ENCODE measurements around the gene SHC2.

The SHC2 gene

GRCh38 chr19:468587-469256, 7.9 kb upstream of the SHC2 start:
- no peaks in the 10 kb centered on the region for H3K4me1 Mint-ChIP-seq (ENCODE audit: low read depth)
- H3K27ac Mint-ChIP-seq: no peak overlapping the region
- peaks cover 23% of the 10 kb centered on the region for H3K9me3 Mint-ChIP-seq
- intact Hi-C loops (cut with micrococcal nuclease): no loop called here
- H3K36me3 Mint-ChIP-seq (ENCODE audit: low read depth): no peaks in the 10 kb centered on the region
- peaks cover 8% of the 10 kb centered on the region for H3K27me3 Mint-ChIP-seq
- no peak overlapping the region for H3K4me3 Mint-ChIP-seq

GRCh38 chr19:467554-467953, 6.7 kb upstream of the SHC2 start:
- intact Hi-C loops (cut with micrococcal nuclease): no loop called here
- H3K4me3 Mint-ChIP-seq: no peak overlapping the region
- peaks cover 23% of the 10 kb centered on the region for H3K9me3 Mint-ChIP-seq
- H3K36me3 Mint-ChIP-seq (ENCODE audit: low read depth): no peaks in the 10 kb centered on the region
- H3K27me3 Mint-ChIP-seq: peaks cover 17% of the 10 kb centered on the region
- no peak overlapping the region for H3K27ac Mint-ChIP-seq
- H3K4me1 Mint-ChIP-seq (ENCODE audit: low read depth): no peaks in the 10 kb centered on the region

GRCh38 chr19:465056-465816, 4.4 kb upstream of the SHC2 start:
- Mint-ChIP-seq H3K4me3 (no peak overlapping the region), H3K4me1 (ENCODE audit: low read depth) (peaks cover 5% of the 10 kb centered on the region), H3K9me3 (peaks cover 23% of the 10 kb centered on the region), H3K27me3 (peaks cover 28% of the 10 kb centered on the region), H3K27ac (no peak overlapping the region), H3K36me3 (ENCODE audit: low read depth) (no peaks in the 10 kb centered on the region)
- intact Hi-C loops (cut with micrococcal nuclease): no loop called here

GRCh38 chr19:464208-464545, 3.3 kb upstream of the SHC2 start:
- intact Hi-C loops (cut with micrococcal nuclease): no loop called here
- no peaks in the 10 kb centered on the region for H3K36me3 Mint-ChIP-seq (ENCODE audit: low read depth)
- H3K27ac Mint-ChIP-seq: no peak overlapping the region
- peaks cover 5% of the 10 kb centered on the region for H3K4me1 Mint-ChIP-seq (ENCODE audit: low read depth)
- peaks cover 36% of the 10 kb centered on the region for H3K27me3 Mint-ChIP-seq
- no peak overlapping the region for H3K4me3 Mint-ChIP-seq
- peaks cover 23% of the 10 kb centered on the region for H3K9me3 Mint-ChIP-seq

GRCh38 chr19:463483-464207, 2.8 kb upstream of the SHC2 start:
- intact Hi-C loops (cut with micrococcal nuclease): no loop called here
- Mint-ChIP-seq H3K27me3 (peaks cover 40% of the 10 kb centered on the region), H3K36me3 (ENCODE audit: low read depth) (no peaks in the 10 kb centered on the region), H3K9me3 (peaks cover 23% of the 10 kb centered on the region), H3K27ac (no peak overlapping the region), H3K4me3 (no peak overlapping the region), H3K4me1 (ENCODE audit: low read depth) (peaks cover 5% of the 10 kb centered on the region)

- peaks cover 54% of the 10 kb centered on the region for H3K27me3 Mint-ChIP-seq
- H3K4me1 Mint-ChIP-seq (ENCODE audit: low read depth): peaks cover 5% of the 10 kb centered on the region
- H3K4me3 Mint-ChIP-seq: no peak overlapping the region
- intact Hi-C loops (cut with micrococcal nuclease): no loop called here
- no peak overlapping the region for H3K27ac Mint-ChIP-seq
- H3K9me3 Mint-ChIP-seq: peaks cover 23% of the 10 kb centered on the region
- H3K36me3 Mint-ChIP-seq (ENCODE audit: low read depth): no peaks in the 10 kb centered on the region
These were observed 1.1 kb upstream of the SHC2 start for GRCh38 chr19:461721-462551.

GRCh38 chr19:459724-460511, 915 bp downstream of the SHC2 start:
- Mint-ChIP-seq H3K9me3 (peaks cover 7% of the 10 kb centered on the region), H3K36me3 (ENCODE audit: low read depth) (no peaks in the 10 kb centered on the region), H3K27ac (no peak overlapping the region), H3K4me1 (ENCODE audit: low read depth) (peaks cover 5% of the 10 kb centered on the region), H3K27me3 (peaks cover 54% of the 10 kb centered on the region), H3K4me3 (no peak overlapping the region)
- intact Hi-C loops (cut with micrococcal nuclease): no loop called here

- no peaks in the 10 kb centered on the region for H3K9me3 Mint-ChIP-seq
- no peak overlapping the region for H3K4me3 Mint-ChIP-seq
- H3K36me3 Mint-ChIP-seq (ENCODE audit: low read depth): no peaks in the 10 kb centered on the region
- intact Hi-C loops (cut with micrococcal nuclease): no loop called here
- peaks cover 46% of the 10 kb centered on the region for H3K27me3 Mint-ChIP-seq
- H3K4me1 Mint-ChIP-seq (ENCODE audit: low read depth): peaks cover 5% of the 10 kb centered on the region
- no peak overlapping the region for H3K27ac Mint-ChIP-seq
These were observed 2.5 kb downstream of the SHC2 start for GRCh38 chr19:458091-459042.

- H3K27me3 Mint-ChIP-seq: peaks cover 38% of the 10 kb centered on the region
- H3K9me3 Mint-ChIP-seq: no peaks in the 10 kb centered on the region
- intact Hi-C loops (cut with micrococcal nuclease): no loop called here
- H3K36me3 Mint-ChIP-seq (ENCODE audit: low read depth): no peaks in the 10 kb centered on the region
- H3K4me3 Mint-ChIP-seq: no peak overlapping the region
- H3K4me1 Mint-ChIP-seq (ENCODE audit: low read depth): peaks cover 5% of the 10 kb centered on the region
- H3K27ac Mint-ChIP-seq: no peak overlapping the region
These were observed 3.2 kb downstream of the SHC2 start for GRCh38 chr19:457636-458035.

- Mint-ChIP-seq H3K4me1 (ENCODE audit: low read depth) (peaks cover 2% of the 10 kb centered on the region), H3K4me3 (no peak overlapping the region), H3K36me3 (ENCODE audit: low read depth) (no peaks in the 10 kb centered on the region), H3K27me3 (peaks cover 28% of the 10 kb centered on the region), H3K9me3 (no peaks in the 10 kb centered on the region), H3K27ac (no peak overlapping the region)
- intact Hi-C loops (cut with micrococcal nuclease): no loop called here
These were observed 4.2 kb downstream of the SHC2 start for GRCh38 chr19:456547-457110.

GRCh38 chr19:455851-456546, 4.8 kb downstream of the SHC2 start:
- intact Hi-C loops (cut with micrococcal nuclease): no loop called here

More at GRCh38 chr19:455851-456546, 4.8 kb downstream of the SHC2 start:
- H3K27me3 Mint-ChIP-seq: peaks cover 26% of the 10 kb centered on the region
- H3K36me3 Mint-ChIP-seq (ENCODE audit: low read depth): no peaks in the 10 kb centered on the region
- H3K4me1 Mint-ChIP-seq (ENCODE audit: low read depth): no peaks in the 10 kb centered on the region
- no peak overlapping the region for H3K27ac Mint-ChIP-seq
- H3K9me3 Mint-ChIP-seq: peaks cover 6% of the 10 kb centered on the region
- H3K4me3 Mint-ChIP-seq: no peak overlapping the region
